Liver (tissue), 9 donors: ENCODE measurements around the gene ADGRV1. TPM values are rescaled to one million over a fixed set of nuclear protein-coding genes. Genes with fewer than 3 reads are reported as not detected.

Experiments
- DNase-seq: peaks from one replicate; pipeline ENCODE4 v3.0.0-alpha.2; 2017; ENCODE audit warnings: low spot score
- H3K27ac ChIP-seq, 2 donors: one replicate each; pipeline ENCODE4 v1.7.0; 2013; ENCODE audit warnings: inconsistent platforms in 2 of 2, low read length in 2 of 2, control low read depth in 1 of 2, low read depth in 1 of 2, mild to moderate bottlenecking in 1 of 2
- H3K27me3 ChIP-seq, 4 donors: one replicate each; pipeline versions ENCODE4 v1.6.1 to v1.7.0; 2013; ENCODE audit warnings: low read length in 3 of 4, inconsistent platforms in 1 of 4, mild to moderate bottlenecking in 1 of 4, moderate library complexity in 1 of 4; ENCODE audit not compliant: control insufficient read depth in 4 of 4, insufficient read depth in 4 of 4
- H3K36me3 ChIP-seq, 4 donors: one replicate each; pipeline versions ENCODE4 v1.6.1 to v1.7.0; 2013; ENCODE audit warnings: low read length in 3 of 4, mild to moderate bottlenecking in 3 of 4, low read depth in 1 of 4, moderate library complexity in 1 of 4; ENCODE audit not compliant: control insufficient read depth in 4 of 4, insufficient read depth in 3 of 4
- H3K4me1 ChIP-seq, 4 donors: one replicate each; pipeline versions ENCODE4 v1.6.1 to v1.7.0; 2013; ENCODE audit warnings: low read length in 3 of 4, mild to moderate bottlenecking in 3 of 4, moderate library complexity in 1 of 4; ENCODE audit not compliant: control insufficient read depth in 4 of 4, insufficient read depth in 4 of 4
- H3K4me3 ChIP-seq, 3 donors: one replicate each; pipeline versions ENCODE4 v1.6.1 to v1.7.0; 2013; ENCODE audit warnings: low read length in 3 of 3, control low read depth in 1 of 3, low read depth in 1 of 3, mild to moderate bottlenecking in 1 of 3
- H3K9ac ChIP-seq, 2 donors: one replicate each; pipeline ENCODE4 v1.7.0; 2013; ENCODE audit warnings: low read length in 2 of 2, mild to moderate bottlenecking in 2 of 2, moderate library complexity in 2 of 2, control low read depth in 1 of 2, low read depth in 1 of 2
- H3K9me3 ChIP-seq, 4 donors: one replicate each; pipeline versions ENCODE4 v1.6.1 to v1.7.0; 2013; ENCODE audit warnings: low read length in 3 of 4; ENCODE audit not compliant: control insufficient read depth in 4 of 4
- EGR1 ChIP-seq, 2 donors: IDR thresholded peaks; 2 replicates each; pipeline ENCODE4 v1.6.1; 2016 to 2018; ENCODE audit warnings: antibody characterized with exemption in 2 of 2, low read depth in 2 of 2
- FOXA1 ChIP-seq: IDR thresholded peaks from 2 replicates; pipeline ENCODE4 v1.6.1; 2016; ENCODE audit warnings: antibody characterized with exemption
- JUND ChIP-seq, 2 donors: IDR thresholded peaks; 2 replicates each; pipeline ENCODE4 v1.6.1; 2016; ENCODE audit warnings: antibody characterized with exemption in 2 of 2
- MAX ChIP-seq: IDR thresholded peaks from 2 replicates; pipeline ENCODE4 v1.6.1; 2016; ENCODE audit warnings: antibody characterized with exemption
- NR2F2 ChIP-seq: IDR thresholded peaks from 2 replicates; pipeline ENCODE4 v1.6.1; 2016; ENCODE audit warnings: antibody characterized with exemption
- RAD21 ChIP-seq, 2 donors: IDR thresholded peaks; 2 replicates each; pipeline ENCODE4 v1.6.1; 2016; ENCODE audit warnings: antibody characterized with exemption in 2 of 2, mild to moderate bottlenecking in 2 of 2
- RXRA ChIP-seq, 2 donors: IDR thresholded peaks; 2 replicates each; pipeline ENCODE4 v1.6.1; 2017 to 2018; ENCODE audit warnings: antibody characterized with exemption in 2 of 2, mild to moderate bottlenecking in 1 of 2
- SP1 ChIP-seq: IDR thresholded peaks from 2 replicates; pipeline ENCODE4 v1.6.1; 2018; ENCODE audit warnings: antibody characterized with exemption, mild to moderate bottlenecking
- TAF1 ChIP-seq: conservative IDR thresholded peaks from 2 replicates; pipeline ENCODE4 v1.6.1; 2016; ENCODE audit warnings: antibody characterized with exemption, mild to moderate bottlenecking
- ZBTB33 ChIP-seq: IDR thresholded peaks from 2 replicates; pipeline ENCODE4 v1.6.1; 2016; ENCODE audit warnings: antibody characterized with exemption
- whole genome bisulfite sequencing: extraction: QIAGEN DNeasy Blood & Tissue Kit; methylation state at CpG from one replicate; pipeline ENCODE4 v1.1.7; 2013; 5-methylcytosine and 5-hydroxymethylcytosine counted together
- polyA plus RNA-seq, 2 donors: library from polyadenylated mRNA; stranded (reverse) in 1 of 2; unstranded in 1 of 2; fragments of 200-250 nt in 1 of 2; fragments of >200 nt in 1 of 2; fragmentation: Nextera tagmentation in 1 of 2; extraction: Ambion mirVana in 1 of 2; gene quantifications; one replicate each; pipeline versions ENCODE4 v1.2.1 to v1.2.3, GENCODE V29; 2013 to 2015
- total RNA-seq, 2 donors: library from RNA; depleted of rRNA; stranded (reverse); fragments of >200 nt; gene quantifications; one replicate each; pipeline ENCODE4 v1.2.3, GENCODE V29; 2014
- TF ChIP-seq, protein P1 (sequence below): fragments of 150-350 bp; IDR thresholded peaks from 2 replicates; pipeline ENCODE4 v1.5.1; 2017; ENCODE audit warnings: improper control_type of control experiment, low read depth, low read length; ENCODE audit not compliant: missing input control
- TF ChIP-seq, protein P2 (sequence below): IDR thresholded peaks from 2 replicates; pipeline ENCODE4 v1.6.1; 2016; ENCODE audit warnings: antibody characterized with exemption, mild to moderate bottlenecking
- donor health status: healthy.
- donor health status: healthy.
- donor health status: healthy.
- donor health status: healthy.
- donor health status: healthy.

Gene ADGRV1
- total and polyA plus RNA-seq, 4 donors = 5.1 to 15.5 (median 9.6) TPM

GRCh38 chr5:91175708-91176107, 617.1 kb downstream of the ADGRV1 start:
- Histone ChIP-seq H3K27me3 (no peaks in the 10 kb centered on the region), H3K9me3 (no peaks in the 10 kb centered on the region), H3K4me1 (peaks cover 0 to 1% (median 0%) of the 10 kb centered on the region in 4 donors), H3K4me3 (no peak overlapping the region), H3K36me3 (no peaks in the 10 kb centered on the region), H3K9ac (no peak overlapping the region), H3K27ac (no peak overlapping the region)
- 59% methylated on average over 3 of the region's 3 CpGs for WGBS
- TF ChIP-seq FOXA1 (no peak), SP1 (no peak), TAF1 (no peak), ZBTB33 (no peak), JUND (IDR thresholded peaks at IDR 0.05) (no peak), EGR1 (IDR thresholded peaks at IDR 0.05; ENCODE audit: low read depth in 2 of 2) (no peak)
- TF ChIP-seq, protein P1, sequence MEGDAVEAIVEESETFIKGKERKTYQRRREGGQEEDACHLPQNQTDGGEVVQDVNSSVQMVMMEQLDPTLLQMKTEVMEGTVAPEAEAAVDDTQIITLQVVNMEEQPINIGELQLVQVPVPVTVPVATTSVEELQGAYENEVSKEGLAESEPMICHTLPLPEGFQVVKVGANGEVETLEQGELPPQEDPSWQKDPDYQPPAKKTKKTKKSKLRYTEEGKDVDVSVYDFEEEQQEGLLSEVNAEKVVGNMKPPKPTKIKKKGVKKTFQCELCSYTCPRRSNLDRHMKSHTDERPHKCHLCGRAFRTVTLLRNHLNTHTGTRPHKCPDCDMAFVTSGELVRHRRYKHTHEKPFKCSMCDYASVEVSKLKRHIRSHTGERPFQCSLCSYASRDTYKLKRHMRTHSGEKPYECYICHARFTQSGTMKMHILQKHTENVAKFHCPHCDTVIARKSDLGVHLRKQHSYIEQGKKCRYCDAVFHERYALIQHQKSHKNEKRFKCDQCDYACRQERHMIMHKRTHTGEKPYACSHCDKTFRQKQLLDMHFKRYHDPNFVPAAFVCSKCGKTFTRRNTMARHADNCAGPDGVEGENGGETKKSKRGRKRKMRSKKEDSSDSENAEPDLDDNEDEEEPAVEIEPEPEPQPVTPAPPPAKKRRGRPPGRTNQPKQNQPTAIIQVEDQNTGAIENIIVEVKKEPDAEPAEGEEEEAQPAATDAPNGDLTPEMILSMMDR = no peak
- no peak for DNase-seq

DNA sequence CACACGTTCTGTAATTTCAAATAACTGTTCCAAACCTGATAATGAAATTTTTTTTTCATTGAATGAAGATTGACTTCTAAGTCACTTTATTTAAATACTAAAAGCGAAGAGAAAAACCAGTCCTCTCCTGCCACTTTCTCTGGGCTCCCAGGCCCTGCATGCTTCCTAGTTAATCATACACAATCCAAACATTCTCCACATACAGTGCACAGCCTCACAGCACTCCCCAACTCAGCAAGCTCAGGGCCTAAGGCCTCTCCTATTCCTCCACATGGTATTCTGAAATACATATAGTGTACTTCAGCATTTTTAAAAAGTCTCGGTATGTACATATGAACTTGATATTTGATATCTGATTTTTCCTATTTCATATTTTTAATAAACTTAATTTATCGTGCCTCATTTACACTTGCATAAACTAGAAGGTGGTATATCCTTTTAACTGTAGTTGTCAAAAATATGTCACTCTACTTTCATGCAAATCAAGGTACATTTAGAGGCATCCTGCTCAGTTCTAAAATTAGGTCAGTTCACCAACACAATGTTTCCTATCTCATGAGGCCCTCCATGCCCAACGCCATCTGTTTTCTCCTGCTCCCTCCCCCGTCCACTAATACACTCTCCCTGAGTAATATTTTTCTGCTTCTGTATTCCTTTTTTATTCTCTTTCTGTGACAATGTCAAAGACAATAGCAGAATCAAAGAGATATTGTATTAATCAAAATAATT, 617.9 kb downstream of the ADGRV1 start:
- peaks cover 0 to under 1% (median 0%) of the 10 kb centered on the region in 4 donors for H3K4me1 ChIP-seq
- TF ChIP-seq ZBTB33 (no peak), NR2F2 (no peak)

DNA sequence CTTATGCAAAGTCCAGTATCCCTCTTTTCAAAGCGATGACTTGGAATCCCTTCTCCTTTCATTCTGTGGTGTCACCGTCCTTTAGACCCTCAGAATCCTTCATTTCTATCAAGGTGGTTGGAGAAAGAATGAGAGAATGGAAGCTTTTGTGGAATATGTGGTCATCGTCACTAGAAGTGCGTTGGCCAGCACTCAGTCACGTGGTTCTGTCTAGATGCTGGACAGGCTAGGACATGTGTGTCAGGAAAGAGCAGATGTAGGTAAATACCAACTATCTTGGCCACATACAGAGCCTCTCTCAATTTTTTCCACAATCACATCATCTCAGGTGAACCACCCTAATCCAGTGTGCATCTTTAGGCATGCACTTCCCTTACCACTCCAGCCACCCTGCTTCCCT, 618.5 kb downstream of the ADGRV1 start:
- WGBS = 98% methylated on average over 5 of the region's 5 CpGs
- TF ChIP-seq NR2F2 (no peak), JUND (IDR thresholded peaks at IDR 0.05) (no peak), SP1 (no peak), MAX (no peak), RAD21 (IDR thresholded peaks at IDR 0.05) (no peak), ZBTB33 (no peak), RXRA (IDR thresholded peaks at IDR 0.05) (no peak)
- TF ChIP-seq, protein P2, sequence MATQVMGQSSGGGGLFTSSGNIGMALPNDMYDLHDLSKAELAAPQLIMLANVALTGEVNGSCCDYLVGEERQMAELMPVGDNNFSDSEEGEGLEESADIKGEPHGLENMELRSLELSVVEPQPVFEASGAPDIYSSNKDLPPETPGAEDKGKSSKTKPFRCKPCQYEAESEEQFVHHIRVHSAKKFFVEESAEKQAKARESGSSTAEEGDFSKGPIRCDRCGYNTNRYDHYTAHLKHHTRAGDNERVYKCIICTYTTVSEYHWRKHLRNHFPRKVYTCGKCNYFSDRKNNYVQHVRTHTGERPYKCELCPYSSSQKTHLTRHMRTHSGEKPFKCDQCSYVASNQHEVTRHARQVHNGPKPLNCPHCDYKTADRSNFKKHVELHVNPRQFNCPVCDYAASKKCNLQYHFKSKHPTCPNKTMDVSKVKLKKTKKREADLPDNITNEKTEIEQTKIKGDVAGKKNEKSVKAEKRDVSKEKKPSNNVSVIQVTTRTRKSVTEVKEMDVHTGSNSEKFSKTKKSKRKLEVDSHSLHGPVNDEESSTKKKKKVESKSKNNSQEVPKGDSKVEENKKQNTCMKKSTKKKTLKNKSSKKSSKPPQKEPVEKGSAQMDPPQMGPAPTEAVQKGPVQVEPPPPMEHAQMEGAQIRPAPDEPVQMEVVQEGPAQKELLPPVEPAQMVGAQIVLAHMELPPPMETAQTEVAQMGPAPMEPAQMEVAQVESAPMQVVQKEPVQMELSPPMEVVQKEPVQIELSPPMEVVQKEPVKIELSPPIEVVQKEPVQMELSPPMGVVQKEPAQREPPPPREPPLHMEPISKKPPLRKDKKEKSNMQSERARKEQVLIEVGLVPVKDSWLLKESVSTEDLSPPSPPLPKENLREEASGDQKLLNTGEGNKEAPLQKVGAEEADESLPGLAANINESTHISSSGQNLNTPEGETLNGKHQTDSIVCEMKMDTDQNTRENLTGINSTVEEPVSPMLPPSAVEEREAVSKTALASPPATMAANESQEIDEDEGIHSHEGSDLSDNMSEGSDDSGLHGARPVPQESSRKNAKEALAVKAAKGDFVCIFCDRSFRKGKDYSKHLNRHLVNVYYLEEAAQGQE = no peak
- Histone ChIP-seq H3K9ac (no peak overlapping the region), H3K27me3 (no peaks in the 10 kb centered on the region), H3K9me3 (no peaks in the 10 kb centered on the region), H3K4me1 (no peaks in the 10 kb centered on the region), H3K27ac (no peak overlapping the region), H3K4me3 (no peak overlapping the region), H3K36me3 (no peaks in the 10 kb centered on the region)
- no peak for DNase-seq

More for the DNA sequence above, 617.9 kb downstream of the ADGRV1 start:
- Histone ChIP-seq H3K9me3 (no peaks in the 10 kb centered on the region), H3K36me3 (no peaks in the 10 kb centered on the region), H3K4me3 (no peak overlapping the region), H3K27ac (no peak overlapping the region), H3K9ac (no peak overlapping the region), H3K27me3 (no peaks in the 10 kb centered on the region)
- no peak for DNase-seq
- 67% methylated on average over 6 of the region's 6 CpGs for WGBS
